A549 (cell line): ENCODE results near the gene RUVBL1. TPM values are rescaled to one million over a fixed set of nuclear protein-coding genes. Genes with fewer than 3 reads are reported as not detected.

ENCODE experiments used
- ATAC-seq, 2 experiments: fragments of 200-7000 bp in 1 of 2; fragments of >200 bp in 1 of 2; cut with Nextera tagmentation in 1 of 2; cut with Tn5 transposase in 1 of 2; 3 replicates each; pipeline versions ENCODE4 v1.8.0 to v1.9.1; 2018 to 2020; ENCODE audit warnings: mild to moderate bottlenecking in 1 of 2, moderate library complexity in 1 of 2
- CTCF ChIA-PET: fragments of 300-600 bp; sonication (Branson Sonifier 250); formaldehyde crosslinking; extraction: SDS; loops from one replicate; lab custom pipeline; 2021; ENCODE audit warnings: antibody characterized with exemption, inconsistent platforms; lab: Yijun Ruan, JAX
- POLR2A ChIA-PET: fragments of 350-600 bp; formaldehyde crosslinking; extraction: SDS; loops from one replicate; lab custom pipeline; 2021; ENCODE audit warnings: antibody characterized with exemption, inconsistent platforms; lab: Yijun Ruan, JAX
- DNase-seq, 2 experiments: peaks; one replicate each; pipeline versions ENCODE4 v3.0.0 to v3.0.0-alpha.2; 2011 to 2016; ENCODE audit warnings: low read depth in 1 of 2, low spot score in 1 of 2
- FAIRE-seq: peaks from 2 replicates; lab custom pipeline; 2011; peaks lifted over from hg19 to GRCh38; lab: Jason Lieb, UNC
- H3K27ac ChIP-seq, 2 experiments: fragments of >200 bp; sonication (Bioruptor Twin); formaldehyde crosslinking; 3 replicates each; pipeline ENCODE4 v1.5.1; 2016 to 2017
- H3K4me1 ChIP-seq: fragments of >200 bp; sonication (Bioruptor Twin); formaldehyde crosslinking; 3 replicates; pipeline ENCODE4 v1.6.1; 2016
- H3K4me2 ChIP-seq: fragments of >200 bp; sonication (Bioruptor Twin); formaldehyde crosslinking; 3 replicates; pipeline ENCODE4 v1.6.1; 2016
- H3K4me3 ChIP-seq: fragments of >200 bp; sonication (Bioruptor Twin); formaldehyde crosslinking; 3 replicates; pipeline ENCODE4 v1.5.1; 2016
- H3K9me3 ChIP-seq: fragments of >200 bp; sonication (Bioruptor Twin); formaldehyde crosslinking; 3 replicates; pipeline ENCODE4 v1.6.1; 2016
- ATOH8 ChIP-seq: fragments of 250-450 bp; sonication (Bioruptor Pico); IDR thresholded peaks from 2 replicates; pipeline ENCODE4 v1.5.0; 2020; ENCODE audit warnings: low read depth, mild to moderate bottlenecking, moderate library complexity
- BCL3 ChIP-seq: fragments of >200 bp; sonication (Bioruptor Twin); formaldehyde crosslinking; IDR thresholded peaks from 3 replicates; pipeline ENCODE4 v1.6.1; 2016
- BHLHE40 ChIP-seq: IDR thresholded peaks from 2 replicates; pipeline ENCODE4 v1.6.1; 2012; ENCODE audit warnings: low read depth, low read length, inconsistent platforms
- CEBPB ChIP-seq, 2 experiments: fragments of >200 bp in 1 of 2; sonication (Bioruptor Twin) in 1 of 2; formaldehyde crosslinking in 1 of 2; IDR thresholded peaks; 2 replicates each; pipeline ENCODE4 v1.6.1; 2012 to 2016
- CHD2 ChIP-seq: fragments of 150-350 bp; IDR thresholded peaks from 2 replicates; pipeline ENCODE4 v1.6.1; 2014; ENCODE audit warnings: low read length; ENCODE audit not compliant: partially characterized antibody
- FOSL2 ChIP-seq, 2 experiments: fragments of 450-650 bp in 1 of 2; fragments of >200 bp in 1 of 2; sonication (Bioruptor Twin) in 1 of 2; formaldehyde crosslinking; IDR thresholded peaks; 2 replicates each; pipeline versions ENCODE4 v1.5.0 to v1.6.1; 2016 to 2020; ENCODE audit warnings: mild to moderate bottlenecking in 1 of 2, moderate library complexity in 1 of 2
- HES2 ChIP-seq: fragments of >200 bp; sonication (Bioruptor Twin); formaldehyde crosslinking; IDR thresholded peaks from 2 replicates; pipeline ENCODE4 v1.6.1; 2016
- HOXA7 ChIP-seq: fragments of 250-450 bp; sonication (Bioruptor Pico); IDR thresholded peaks from 2 replicates; pipeline ENCODE4 v1.5.0; 2020; ENCODE audit warnings: mild to moderate bottlenecking, moderate library complexity
- HOXB13 ChIP-seq: fragments of 250-450 bp; sonication (Bioruptor Pico); IDR thresholded peaks from 2 replicates; pipeline ENCODE4 v1.5.0; 2020; ENCODE audit warnings: low read depth, mild to moderate bottlenecking, moderate library complexity
- KDM1A ChIP-seq: fragments of 200-600 bp; sonication (generic); IDR thresholded peaks from 2 replicates; pipeline ENCODE4 v1.6.1; 2016; ENCODE audit warnings: low read depth, mild to moderate bottlenecking
- KDM5A ChIP-seq: fragments of 200-600 bp; sonication (generic); IDR thresholded peaks from 2 replicates; pipeline ENCODE4 v1.6.1; 2016; ENCODE audit warnings: antibody characterized with exemption, mild to moderate bottlenecking
- MAFK ChIP-seq: fragments of 450-650 bp; IDR thresholded peaks from 2 replicates; pipeline ENCODE4 v1.6.1; 2014; ENCODE audit not compliant: partially characterized antibody
- MAX ChIP-seq: IDR thresholded peaks from 2 replicates; pipeline ENCODE4 v1.6.1; 2012
- MYC ChIP-seq: IDR thresholded peaks from 2 replicates; pipeline ENCODE4 v1.6.1; 2012; ENCODE audit warnings: mild to moderate bottlenecking, inconsistent platforms, low read length, improper control_type of control experiment, borderline replicate concordance
- NFE2L2 ChIP-seq: fragments of 150-350 bp; conservative IDR thresholded peaks from 2 replicates; pipeline ENCODE4 v1.6.1; 2014; ENCODE audit warnings: low read length
- NR3C1 ChIP-seq: fragments of >200 bp; sonication (Bioruptor Twin); formaldehyde crosslinking; IDR thresholded peaks from 3 replicates; pipeline ENCODE4 v1.6.1; 2017
- POLR2AphosphoS2 ChIP-seq: conservative IDR thresholded peaks from 2 replicates; pipeline ENCODE4 v1.6.1; 2012; ENCODE audit warnings: low read length, improper control_type of control experiment, inconsistent platforms
- RAD21 ChIP-seq, 2 experiments: fragments of >200 bp in 1 of 2; sonication (Bioruptor Twin) in 1 of 2; formaldehyde crosslinking in 1 of 2; IDR thresholded peaks in 1 of 2; conservative IDR thresholded peaks in 1 of 2; 2 replicates in 1 of 2; 3 replicates in 1 of 2; pipeline ENCODE4 v1.6.1; 2012 to 2018; ENCODE audit warnings: inconsistent platforms in 1 of 2
- RARB ChIP-seq: fragments of 250-450 bp; sonication (Bioruptor Pico); IDR thresholded peaks from 2 replicates; pipeline ENCODE4 v1.8.0; 2021; ENCODE audit warnings: mild to moderate bottlenecking, moderate library complexity
- REST ChIP-seq: fragments of 200-600 bp; sonication (generic); IDR thresholded peaks from 2 replicates; pipeline ENCODE4 v1.6.1; 2016; ENCODE audit warnings: antibody characterized with exemption, mild to moderate bottlenecking, moderate library complexity
- RFX5 ChIP-seq: fragments of 450-650 bp; IDR thresholded peaks from 2 replicates; pipeline ENCODE4 v1.7.1; 2014; ENCODE audit warnings: antibody characterized with exemption, mild to moderate bottlenecking, moderate library complexity
- TP53 ChIP-seq: fragments of 250-450 bp; sonication (Bioruptor Pico); IDR thresholded peaks from 2 replicates; pipeline ENCODE4 v1.5.0; 2021; ENCODE audit warnings: mild to moderate bottlenecking, moderate library complexity
- USF2 ChIP-seq: fragments of 450-650 bp; IDR thresholded peaks from 2 replicates; pipeline ENCODE4 v1.6.1; 2014; ENCODE audit warnings: antibody characterized with exemption
- ZC3H11A ChIP-seq: fragments of 450-650 bp; IDR thresholded peaks from 2 replicates; pipeline ENCODE4 v1.6.1; 2014; ENCODE audit warnings: antibody characterized with exemption, mild to moderate bottlenecking
- WGBS: methylation state at CpG from one replicate; pipeline ENCODE4 v1.1.6; 2017; ENCODE audit errors: missing lambda C conversion rate; 5-methylcytosine and 5-hydroxymethylcytosine counted together
- polyA plus RNA-seq, 4 experiments: library from polyadenylated mRNA; depleted of rRNA in 3 of 4; stranded (reverse); fragments of >200 nt; fragmentation: RNase III in 1 of 4; extraction: RNeasy Plus Mini Kit Qiagen cat#74134 plus additional on column Dnase treatment in 1 of 4; gene quantifications; 2 replicates in 3 of 4; 3 replicates in 1 of 4; pipeline ENCODE4 v1.2.3, GENCODE V29; 2011 to 2017

RUVBL1 gene
- polyA plus RNA-seq, 2 of the 4 experiments (the other 2 are of a cell fraction) = 105 to 144 TPM

GRCh38 chr3:128068156-128068620 is 55.4 kb downstream of the RUVBL1 start (continued):
- no peak for TF ChIP-seq BCL3
- peak; percentile 25 to 37; a peak in 2 of 5 replicates for TF ChIP-seq RAD21 (conservative IDR thresholded peaks at IDR 0.05 in 1 of 2, IDR thresholded peaks at IDR 0.05 in 1 of 2)
- no peak for TF ChIP-seq KDM1A
- TF ChIP-seq FOSL2 (IDR thresholded peaks at IDR 0.05) = no peak
- no peak for TF ChIP-seq FOSL2 (CRISPR knock-in tag; IDR thresholded peaks at IDR 0.05)
- no peak for TF ChIP-seq CHD2
- TF ChIP-seq POLR2AphosphoS2 = no peak

- Histone ChIP-seq H3K4me2 (no peak overlapping the region), H3K4me3 (no peak overlapping the region), H3K27ac (no peak overlapping the region), H3K4me1 (no peaks in the 10 kb centered on the region), H3K9me3 (no peaks in the 10 kb centered on the region)
- WGBS = 55% methylated on average over 7 of the region's 7 CpGs
- POLR2A ChIA-PET = no interaction called here
- FAIRE-seq (no peak), ATAC-seq (peak in 1 of 2 experiments; percentile 44; a peak in 2 of 6 replicates), DNase-seq (peak; percentile 16 to 29)
- CTCF ChIA-PET = interaction anchor here (0.9 to 2.7 kb wide), 6 partner anchors 9 to 66 kb away, joined by 3 to 13 read pairs (median 7); no protein-coding TSS in a partner anchor
- TF ChIP-seq RARB (no peak), BHLHE40 (no peak), CEBPB (IDR thresholded peaks at IDR 0.05) (no peak), NFE2L2 (no peak), BCL3 (no peak), REST (no peak), HOXA7 (CRISPR knock-in tag) (no peak), USF2 (no peak), KDM5A (no peak), MAFK (no peak), HES2 (no peak), NR3C1 (no peak), RFX5 (no peak), ATOH8 (CRISPR knock-in tag) (no peak), KDM1A (no peak), ZC3H11A (no peak), MAX (no peak), TP53 (CRISPR knock-in tag) (no peak), HOXB13 (no peak), MYC (no peak)
Measured at GRCh38 chr3:128067489-128067888, 56.1 kb downstream of the RUVBL1 start.
